Measurements from ENCODE around the gene CDC6.

The CDC6 gene

DNA sequence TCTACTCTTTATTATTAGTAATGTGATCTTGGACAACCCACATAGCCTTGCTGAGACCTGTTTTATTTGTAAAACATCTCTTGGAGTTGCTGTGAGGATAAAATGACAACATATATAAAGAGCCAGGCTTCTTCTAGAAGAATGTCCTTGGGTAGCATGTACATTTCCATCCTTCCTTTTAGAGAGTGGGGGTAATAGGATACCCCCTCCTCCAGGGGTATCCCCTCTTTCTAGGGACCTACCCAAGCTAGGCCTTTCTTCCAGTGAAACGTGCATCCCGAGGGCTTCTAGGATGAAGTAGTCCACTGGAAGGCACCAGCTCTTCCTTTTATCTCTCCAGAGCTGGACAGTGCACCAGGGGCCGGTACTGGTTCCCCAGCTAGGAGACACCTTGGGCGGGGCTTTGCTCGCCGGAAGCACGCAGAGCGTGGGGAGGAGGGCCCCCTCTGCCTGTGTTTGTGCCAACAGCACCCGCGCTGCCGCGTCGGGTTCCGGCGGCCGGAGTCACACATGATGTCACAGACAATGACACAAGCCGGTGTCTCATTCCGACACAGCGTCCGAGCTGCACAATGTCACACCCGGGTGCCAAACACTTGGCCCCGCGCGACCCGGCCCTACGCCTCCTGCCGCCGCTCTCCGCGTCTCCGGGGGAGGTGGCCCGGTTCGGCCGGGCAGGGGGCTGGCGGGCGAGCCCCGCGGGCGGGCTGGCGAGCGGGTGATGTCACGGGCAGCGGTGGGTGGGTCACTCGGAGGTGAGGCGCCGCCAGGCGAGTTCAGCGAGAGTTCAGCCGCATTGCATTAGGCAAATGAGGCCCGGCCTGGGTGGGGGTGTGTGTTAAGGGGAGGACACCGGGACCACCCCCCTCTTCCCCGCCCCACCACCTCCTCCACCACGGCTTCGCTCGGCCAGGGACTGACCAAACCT, 53.5 kb downstream of the CDC6 start:
- DNase-seq (ENCODE audit: low spot score), result peak; percentile 85
- Mint-ChIP-seq H3K4me1 (ENCODE audit: low read depth) (peaks cover 51% of the 10 kb centered on the region), H3K9me3 (no peaks in the 10 kb centered on the region)

DNA sequence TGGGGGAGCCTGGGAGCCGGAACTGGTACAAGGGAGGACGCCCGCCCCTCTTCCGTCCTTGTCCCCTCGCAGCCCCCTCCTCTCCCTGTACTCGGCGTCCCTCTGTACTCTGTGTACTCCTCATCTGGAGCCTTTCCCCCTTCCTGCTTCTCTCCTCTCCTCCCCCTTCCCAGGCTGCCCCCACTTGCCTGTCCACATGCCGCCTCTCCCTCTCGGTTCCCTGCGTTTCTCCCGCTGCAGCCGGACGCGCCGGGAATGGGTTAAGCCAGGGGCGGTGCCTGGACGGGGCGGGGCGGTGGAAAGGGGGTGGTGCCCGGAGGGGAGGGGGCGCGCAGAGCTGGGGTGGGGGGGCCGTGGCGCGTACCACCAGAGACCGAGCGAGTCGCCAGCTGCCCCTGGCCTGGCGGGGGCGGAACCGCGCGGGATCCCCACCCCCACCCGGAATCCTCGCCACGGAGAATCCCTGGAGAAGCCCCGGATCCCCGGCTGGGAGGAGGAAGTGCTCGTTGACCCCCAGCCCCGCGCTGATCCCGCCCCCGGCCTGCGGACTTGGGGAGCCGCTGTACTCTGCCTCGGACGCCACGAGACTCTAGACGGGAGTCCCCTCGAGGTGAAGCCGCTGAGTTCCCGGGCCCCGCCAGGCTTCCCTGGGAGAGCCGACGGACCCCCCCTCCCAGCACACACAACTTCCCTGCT, 54.3 kb downstream of the CDC6 start:
- peaks cover 51% of the 10 kb centered on the region for H3K4me1 Mint-ChIP-seq (ENCODE audit: low read depth)
- H3K27me3 Mint-ChIP-seq (ENCODE audit: low read depth), result no peaks in the 10 kb centered on the region
- H3K36me3 Mint-ChIP-seq (ENCODE audit: low read depth), result peaks cover 49% of the 10 kb centered on the region
- peak overlapping the region; percentile 73 for H3K27ac Mint-ChIP-seq
- peak overlapping the region; percentile 52 for H3K4me3 Mint-ChIP-seq
- DNase-seq (ENCODE audit: low spot score), result no peak
- H3K9me3 Mint-ChIP-seq, result no peaks in the 10 kb centered on the region

More for the DNA sequence above, 53.5 kb downstream of the CDC6 start:
- no peaks in the 10 kb centered on the region for H3K27me3 Mint-ChIP-seq (ENCODE audit: low read depth)
- H3K4me3 Mint-ChIP-seq, result peak overlapping the region; percentile 81
- peaks cover 49% of the 10 kb centered on the region for H3K36me3 Mint-ChIP-seq (ENCODE audit: low read depth)
- peak overlapping the region; percentile 92 for H3K27ac Mint-ChIP-seq

DNA sequence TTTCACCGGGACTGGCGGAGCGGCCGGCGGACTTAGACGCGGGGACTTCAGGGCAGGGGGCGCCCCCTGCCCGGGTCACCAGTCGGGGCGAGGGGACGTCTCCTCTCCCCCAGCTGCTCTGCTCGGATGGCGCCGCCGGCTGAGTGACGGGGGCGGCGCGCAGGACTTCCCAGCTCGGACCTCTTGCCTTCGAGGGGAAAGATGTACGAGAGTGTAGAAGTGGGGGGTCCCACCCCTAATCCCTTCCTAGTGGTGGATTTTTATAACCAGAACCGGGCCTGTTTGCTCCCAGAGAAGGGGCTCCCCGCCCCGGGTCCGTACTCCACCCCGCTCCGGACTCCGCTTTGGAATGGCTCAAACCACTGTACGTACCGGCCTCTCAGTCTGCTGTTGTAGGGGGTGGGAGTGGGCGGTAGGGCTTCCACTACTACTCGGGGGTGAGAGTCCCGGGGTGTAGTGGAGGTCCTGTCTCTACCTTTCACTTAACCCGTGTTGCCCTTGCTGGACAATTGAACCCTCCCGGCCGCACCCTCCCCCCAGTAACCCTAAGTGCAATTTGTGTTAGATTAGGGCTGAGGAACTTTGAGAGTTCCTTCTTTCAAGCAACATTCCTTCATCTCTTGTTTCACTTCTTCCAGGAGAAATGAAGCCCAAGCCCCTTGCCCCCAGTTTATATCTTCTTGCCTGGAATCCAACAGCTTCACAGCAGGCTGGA, 55.0 kb downstream of the CDC6 start:
- Mint-ChIP-seq H3K27ac (peak overlapping the region; percentile 57), H3K27me3 (ENCODE audit: low read depth) (no peaks in the 10 kb centered on the region), H3K4me1 (ENCODE audit: low read depth) (peaks cover 46% of the 10 kb centered on the region), H3K9me3 (no peaks in the 10 kb centered on the region), H3K4me3 (peak overlapping the region; percentile 57), H3K36me3 (ENCODE audit: low read depth) (peaks cover 44% of the 10 kb centered on the region)
- DNase-seq (ENCODE audit: low spot score), result no peak

DNA sequence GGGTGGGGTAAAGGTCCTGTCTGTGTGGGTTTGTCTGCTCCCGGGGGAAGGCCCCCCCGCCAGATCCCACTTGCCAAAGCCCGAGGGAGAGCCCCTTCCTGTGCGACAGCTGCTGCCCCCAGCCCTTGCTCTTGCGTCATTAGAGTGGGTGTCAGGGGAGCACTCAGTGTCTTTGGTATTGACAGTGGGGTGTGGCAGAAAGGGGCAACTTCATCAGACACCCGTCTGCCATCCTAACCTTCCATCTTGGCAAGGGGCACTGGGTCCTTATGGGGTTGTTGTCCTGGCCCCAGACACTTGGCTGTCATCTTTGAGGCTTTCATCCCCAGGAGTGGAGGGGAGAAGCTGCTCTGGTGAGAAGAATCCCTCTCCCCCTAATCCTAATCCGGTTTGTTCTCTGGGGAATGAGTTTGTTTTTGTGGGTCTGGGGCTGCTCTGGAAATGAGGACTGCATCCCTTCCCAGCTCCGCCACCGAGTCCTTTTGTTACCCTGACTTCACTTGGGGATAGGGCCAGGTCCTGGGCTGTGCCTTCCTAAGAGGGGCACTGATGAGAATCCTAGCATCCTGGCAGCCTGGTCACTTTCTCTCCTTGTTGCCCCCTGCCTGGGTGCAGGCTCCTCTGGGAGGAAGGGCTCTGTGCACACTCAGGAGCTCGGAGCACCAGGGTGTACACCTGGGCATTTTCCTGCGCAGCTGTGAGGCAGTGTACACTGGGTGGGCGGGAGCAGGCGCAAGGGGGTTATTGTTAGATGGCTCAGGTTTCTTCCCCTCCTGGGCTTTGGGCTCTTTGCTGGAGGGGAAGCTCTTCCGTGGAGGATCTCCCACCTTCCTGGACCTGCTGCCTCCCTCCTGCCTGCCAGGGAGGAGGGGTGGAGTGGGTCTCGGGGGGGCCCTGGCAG, 55.8 kb downstream of the CDC6 start:
- H3K9me3 Mint-ChIP-seq, result no peaks in the 10 kb centered on the region
- DNase-seq (ENCODE audit: low spot score), result no peak
- peaks cover 40% of the 10 kb centered on the region for H3K4me1 Mint-ChIP-seq (ENCODE audit: low read depth)
- no peaks in the 10 kb centered on the region for H3K27me3 Mint-ChIP-seq (ENCODE audit: low read depth)
- peak overlapping the region; percentile 57 for H3K27ac Mint-ChIP-seq
- peaks cover 38% of the 10 kb centered on the region for H3K36me3 Mint-ChIP-seq (ENCODE audit: low read depth)
- peak overlapping the region; percentile 57 for H3K4me3 Mint-ChIP-seq

DNA sequence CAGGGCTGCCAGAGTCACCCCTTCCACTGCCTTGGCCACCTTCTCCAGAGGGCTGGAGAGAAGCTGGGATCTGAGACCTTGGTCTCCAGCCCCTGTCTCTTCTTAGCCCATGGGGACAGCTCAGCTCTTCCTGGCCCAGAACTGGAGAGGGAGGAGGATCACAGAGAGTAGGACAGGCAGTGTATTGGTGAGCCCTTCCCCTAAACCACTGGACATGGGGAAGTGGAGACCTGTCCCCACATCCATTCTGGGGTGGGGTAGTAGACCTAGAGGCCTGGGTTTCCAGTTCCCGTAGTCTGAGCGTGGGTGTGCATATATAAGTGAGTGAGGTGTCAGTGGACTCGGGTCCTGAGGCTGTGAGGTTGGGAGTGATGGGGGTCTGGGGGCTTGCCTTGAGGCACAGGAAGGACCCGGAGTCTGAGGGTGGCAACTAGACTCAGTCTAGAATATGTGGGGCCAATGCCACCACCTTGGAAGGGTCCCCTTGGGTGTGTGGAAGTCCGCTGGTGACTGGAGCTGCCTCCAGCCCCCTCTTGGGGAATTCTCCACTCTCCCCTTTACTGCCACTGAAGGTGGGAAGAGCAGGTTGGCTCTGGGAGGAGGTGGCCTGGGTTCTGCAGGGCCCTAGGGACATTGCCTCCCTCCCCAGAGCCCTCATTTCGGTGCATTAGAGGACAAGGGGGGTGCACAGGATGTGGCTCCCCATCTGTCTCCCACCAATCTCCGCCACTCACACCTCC, 56.9 kb downstream of the CDC6 start:
- DNase-seq (ENCODE audit: low spot score), result no peak
- H3K4me3 Mint-ChIP-seq, result peak overlapping the region; percentile 4
- H3K27ac Mint-ChIP-seq, result no peak overlapping the region
- peaks cover 38% of the 10 kb centered on the region for H3K36me3 Mint-ChIP-seq (ENCODE audit: low read depth)
- no peaks in the 10 kb centered on the region for H3K9me3 Mint-ChIP-seq
- no peaks in the 10 kb centered on the region for H3K27me3 Mint-ChIP-seq (ENCODE audit: low read depth)
- peaks cover 37% of the 10 kb centered on the region for H3K4me1 Mint-ChIP-seq (ENCODE audit: low read depth)

DNA sequence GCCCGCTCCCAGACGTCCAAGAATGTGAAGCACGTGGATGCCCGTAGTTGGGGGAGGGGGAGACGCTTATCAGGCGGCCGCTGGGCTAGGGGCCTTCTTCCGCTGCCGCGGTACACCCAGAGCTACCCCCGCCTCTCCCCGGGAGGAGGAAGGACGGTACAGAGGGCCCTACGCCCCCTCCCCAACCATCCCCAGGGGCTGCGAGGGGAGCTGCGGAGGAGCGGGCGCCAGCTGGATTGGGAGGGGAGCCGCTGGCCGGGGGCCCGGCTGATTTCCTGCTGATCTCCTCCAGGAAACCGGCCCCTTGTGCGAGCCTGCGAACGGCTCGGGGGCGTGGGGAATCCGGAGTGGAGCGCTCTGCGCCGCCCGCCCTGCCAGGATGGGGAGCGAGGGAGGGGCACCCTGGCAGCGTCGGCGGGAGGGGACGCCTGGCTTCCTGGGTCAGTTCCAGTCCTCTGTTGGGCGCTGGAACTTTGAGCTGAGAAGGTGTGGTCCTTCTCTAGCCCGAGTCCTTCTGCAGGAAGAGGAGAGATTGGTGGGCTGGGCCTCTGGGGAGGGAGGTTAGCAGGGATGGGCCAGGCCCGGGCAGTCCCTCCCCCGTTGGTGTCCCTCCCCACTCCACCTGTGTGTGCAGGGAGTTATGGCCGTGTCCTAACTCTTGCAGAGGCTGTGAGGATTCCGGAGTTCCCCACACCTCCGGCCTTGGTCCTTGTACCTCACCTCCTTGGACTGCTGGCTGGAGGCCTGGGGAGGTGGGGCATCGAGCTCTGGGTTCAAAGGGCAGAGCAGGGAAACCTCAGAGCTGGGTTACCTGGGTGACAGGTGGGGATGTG, 57.7 kb downstream of the CDC6 start:
- no peak for DNase-seq (ENCODE audit: low spot score)
- Mint-ChIP-seq H3K27ac (no peak overlapping the region), H3K27me3 (ENCODE audit: low read depth) (no peaks in the 10 kb centered on the region), H3K36me3 (ENCODE audit: low read depth) (peaks cover 35% of the 10 kb centered on the region), H3K4me1 (ENCODE audit: low read depth) (peaks cover 30% of the 10 kb centered on the region), H3K4me3 (peak overlapping the region; percentile 4), H3K9me3 (no peaks in the 10 kb centered on the region)

DNA sequence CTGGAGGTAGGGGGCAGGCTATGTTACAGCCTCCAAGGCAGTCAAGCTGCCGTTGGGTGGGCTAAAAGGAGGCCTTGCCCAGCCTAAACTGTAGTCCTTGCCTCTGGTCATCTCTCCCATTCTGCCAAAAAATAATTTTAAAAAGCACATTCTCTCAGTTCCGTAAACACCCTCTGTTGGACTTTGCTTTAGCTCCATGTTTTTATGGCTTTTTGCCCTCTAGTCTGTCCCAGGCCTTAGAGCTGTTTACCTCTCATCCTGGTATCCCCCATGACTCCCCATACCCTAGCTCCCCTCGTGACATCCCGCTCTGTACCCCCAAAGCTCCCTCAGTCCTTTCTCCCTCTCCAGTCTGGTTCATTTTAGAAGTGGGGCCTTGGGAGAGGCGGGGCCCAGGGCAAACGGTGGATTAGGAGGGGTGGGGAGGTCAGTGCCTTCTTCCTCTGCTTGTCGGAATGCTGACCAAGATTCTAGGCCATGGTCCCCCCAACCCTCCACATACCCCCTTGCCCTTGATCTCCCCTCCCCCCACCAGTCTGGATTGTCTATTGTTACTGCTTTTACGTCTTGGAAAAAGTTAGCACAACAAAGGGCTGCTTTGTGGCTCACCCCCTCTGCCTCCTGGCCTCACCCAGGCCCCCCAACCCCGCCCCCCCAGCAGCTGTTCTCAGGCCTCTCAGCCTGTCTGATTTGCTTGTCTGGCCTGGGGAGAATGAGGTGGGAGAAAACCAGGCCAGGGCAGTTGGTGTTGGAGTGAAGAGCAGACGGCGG, 58.5 kb downstream of the CDC6 start:
- Mint-ChIP-seq H3K9me3 (no peaks in the 10 kb centered on the region), H3K27ac (peak overlapping the region; percentile 64), H3K4me3 (no peak overlapping the region), H3K4me1 (ENCODE audit: low read depth) (peaks cover 23% of the 10 kb centered on the region), H3K36me3 (ENCODE audit: low read depth) (peaks cover 28% of the 10 kb centered on the region), H3K27me3 (ENCODE audit: low read depth) (no peaks in the 10 kb centered on the region)
- no peak for DNase-seq (ENCODE audit: low spot score)

DNA sequence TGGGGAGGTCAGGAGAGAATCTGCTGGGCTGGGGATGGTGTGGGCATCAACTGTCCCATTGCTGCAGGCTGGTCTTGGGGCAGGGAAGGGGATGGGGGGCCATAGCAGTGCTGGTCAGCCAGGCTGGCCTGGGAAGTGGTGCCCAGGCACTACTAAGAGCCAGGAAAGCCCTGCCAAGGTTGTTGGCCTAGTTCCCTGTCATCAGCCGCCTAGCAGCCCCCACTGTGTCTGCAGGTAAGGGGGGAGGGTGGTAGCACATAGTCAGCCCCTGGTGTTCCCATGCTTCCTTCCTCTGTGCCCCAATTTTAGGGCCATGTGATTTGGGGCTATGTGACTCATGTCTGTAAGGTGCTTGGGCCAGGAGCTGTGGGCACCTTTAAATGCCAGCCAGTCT, 59.1 kb downstream of the CDC6 start:
- Mint-ChIP-seq H3K4me1 (ENCODE audit: low read depth) (peaks cover 23% of the 10 kb centered on the region), H3K36me3 (ENCODE audit: low read depth) (peaks cover 29% of the 10 kb centered on the region), H3K27me3 (ENCODE audit: low read depth) (no peaks in the 10 kb centered on the region), H3K27ac (peak overlapping the region; percentile 58), H3K9me3 (no peaks in the 10 kb centered on the region), H3K4me3 (no peak overlapping the region)
- DNase-seq (ENCODE audit: low spot score), result no peak

DNA sequence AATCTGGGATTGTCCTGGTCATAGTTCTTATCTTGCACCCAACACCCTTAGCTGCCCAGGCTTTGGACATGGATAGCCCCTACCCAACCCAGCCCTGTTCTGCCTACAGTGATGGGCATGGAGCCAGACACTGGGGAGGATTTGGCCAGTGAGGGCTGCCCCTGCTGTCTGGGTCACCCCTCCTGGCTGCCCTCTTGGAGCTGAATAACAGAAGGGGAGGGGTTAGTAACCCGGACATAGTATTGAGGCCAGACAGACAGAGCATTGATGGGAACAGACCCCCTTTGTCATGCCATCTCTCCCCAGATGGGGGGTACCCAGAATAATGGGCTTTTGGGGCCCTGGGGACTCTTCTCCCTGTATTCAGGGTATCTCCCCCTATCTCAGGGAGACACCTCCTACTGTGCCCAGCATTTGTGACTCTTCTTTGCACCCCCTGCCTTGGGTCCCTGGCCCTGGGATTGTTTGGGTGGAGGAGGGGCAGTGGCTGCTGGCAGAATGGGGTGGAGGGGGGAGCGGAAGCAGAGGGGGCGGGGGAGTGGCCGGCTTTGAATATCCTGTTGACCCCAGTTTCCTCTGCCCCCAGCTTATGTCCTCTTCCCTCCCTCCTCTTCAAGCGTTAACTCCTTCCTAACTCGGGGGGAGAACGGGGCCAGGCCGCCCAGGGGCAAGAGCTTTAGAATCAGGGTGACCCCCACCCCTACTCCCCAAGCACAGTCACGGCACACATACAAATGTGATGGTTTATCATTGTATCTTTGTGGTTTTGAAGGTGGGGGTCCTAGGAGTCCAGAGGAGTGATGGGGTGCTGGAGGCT, 59.8 kb downstream of the CDC6 start:
- Mint-ChIP-seq H3K4me1 (ENCODE audit: low read depth) (peaks cover 24% of the 10 kb centered on the region), H3K27ac (peak overlapping the region; percentile 58), H3K36me3 (ENCODE audit: low read depth) (peaks cover 34% of the 10 kb centered on the region), H3K4me3 (no peak overlapping the region), H3K27me3 (ENCODE audit: low read depth) (no peaks in the 10 kb centered on the region), H3K9me3 (no peaks in the 10 kb centered on the region)
- no peak for DNase-seq (ENCODE audit: low spot score)

DNA sequence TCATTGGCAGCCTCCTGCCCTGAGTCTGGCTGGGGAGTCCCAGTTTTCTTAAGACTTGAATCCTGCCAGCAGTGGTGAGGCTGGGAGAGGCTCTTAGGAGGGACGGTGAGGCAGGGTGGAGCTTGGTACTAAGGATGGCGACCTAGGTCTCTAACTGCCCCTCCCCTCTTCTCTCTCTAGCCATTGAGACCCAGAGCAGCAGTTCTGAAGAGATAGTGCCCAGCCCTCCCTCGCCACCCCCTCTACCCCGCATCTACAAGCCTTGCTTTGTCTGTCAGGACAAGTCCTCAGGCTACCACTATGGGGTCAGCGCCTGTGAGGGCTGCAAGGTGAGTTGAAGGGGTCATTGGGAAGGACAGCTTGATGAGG, 60.4 kb downstream of the CDC6 start:
- Mint-ChIP-seq H3K4me3 (no peak overlapping the region), H3K27ac (no peak overlapping the region), H3K36me3 (ENCODE audit: low read depth) (peaks cover 35% of the 10 kb centered on the region), H3K27me3 (ENCODE audit: low read depth) (no peaks in the 10 kb centered on the region), H3K4me1 (ENCODE audit: low read depth) (peaks cover 21% of the 10 kb centered on the region), H3K9me3 (no peaks in the 10 kb centered on the region)
- DNase-seq (ENCODE audit: low spot score), result no peak
